PFSK-1 (cell line): ENCODE results near the gene ZNF783.

ENCODE experiments used
- POLR2AphosphoS5 ChIP-seq: IDR thresholded peaks from 2 replicates; pipeline ENCODE4 v1.6.1; 2012; ENCODE audit warnings: low read depth, mild to moderate bottlenecking, control low read depth, low read length, moderate library complexity
- REST ChIP-seq, 2 experiments: IDR thresholded peaks; 2 replicates each; pipeline versions ENCODE4 v1.6.1 to v1.8.0; 2011 to 2012; ENCODE audit warnings: low read depth in 2 of 2, low read length in 2 of 2, control low read depth in 1 of 2, inconsistent platforms in 1 of 2, mild to moderate bottlenecking in 1 of 2, moderate library complexity in 1 of 2; ENCODE audit not compliant: insufficient read depth in 1 of 2
- SIN3A ChIP-seq: IDR thresholded peaks from 2 replicates; pipeline ENCODE4 v1.6.1; 2012; ENCODE audit warnings: mild to moderate bottlenecking, low read length, moderate library complexity, borderline replicate concordance; ENCODE audit not compliant: insufficient read depth
- TAF1 ChIP-seq: IDR thresholded peaks from 2 replicates; pipeline ENCODE4 v1.6.1; 2012; ENCODE audit warnings: low read length, control low read depth, borderline replicate concordance; ENCODE audit not compliant: insufficient read depth

DNA sequence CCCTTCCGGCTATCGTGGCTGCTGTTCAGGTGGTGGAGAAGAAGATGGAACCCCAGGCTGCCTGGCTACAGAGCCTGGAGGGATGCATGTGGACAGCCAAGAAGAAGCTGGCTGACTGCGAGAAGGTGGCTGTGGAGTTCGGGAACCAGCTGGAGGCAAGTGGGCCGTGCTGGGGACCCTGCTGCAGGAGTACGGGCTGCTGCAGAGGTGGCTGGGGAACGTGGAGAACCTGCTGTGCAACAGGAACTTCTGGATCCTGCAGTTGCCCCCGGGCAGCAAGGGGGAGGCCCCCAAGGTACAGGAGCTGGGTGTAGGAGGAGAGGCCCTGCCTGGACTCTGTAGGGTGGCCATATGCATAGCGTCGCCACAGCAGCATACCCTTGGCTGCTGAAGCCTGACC, 25.6 kb downstream of the ZNF783 start:
- TF ChIP-seq SIN3A, result no peak
- TF ChIP-seq REST (IDR thresholded peaks at IDR 0.05; ENCODE audit: insufficient read depth in 1 of 2, low read depth in 2 of 2, low read length in 2 of 2), result no peak
- no peak for TF ChIP-seq POLR2AphosphoS5
- TF ChIP-seq TAF1, result no peak
